BLaER1 treated with 17β-estradiol and CSF1 and Interleukin-3, amounts not matched to agents 10 nM and 100 nM (cell line): ENCODE results near the gene TNFSF13B.
"Not testable (repeated sequence)": the region's sequence is repeated elsewhere in the genome, so short reads cannot be mapped to it uniquely, and the experiment has no call there.

ENCODE experiments used
- H3K27ac ChIP-seq, 11 experiments: shearing (Covaris generic); formaldehyde crosslinking; 2 replicates each; pipeline ENCODE4 v1.8.1; 2022
- H3K27me3 ChIP-seq, 11 experiments: shearing (Covaris generic); formaldehyde crosslinking; 2 replicates each; pipeline ENCODE4 v1.8.1; 2022
- H3K36me3 ChIP-seq, 11 experiments: shearing (Covaris generic); formaldehyde crosslinking; 2 replicates each; pipeline ENCODE4 v1.8.1; 2022
- H3K4me1 ChIP-seq, 10 experiments: shearing (Covaris generic); formaldehyde crosslinking; 2 replicates each; pipeline ENCODE4 v1.8.1; 2022
- H3K4me2 ChIP-seq, 11 experiments: shearing (Covaris generic); formaldehyde crosslinking; 2 replicates each; pipeline ENCODE4 v1.8.1; 2022
- H3K4me3 ChIP-seq, 10 experiments: shearing (Covaris generic); formaldehyde crosslinking; 2 replicates each; pipeline ENCODE4 v1.8.1; 2022
- H3K9ac ChIP-seq, 11 experiments: shearing (Covaris generic); formaldehyde crosslinking; 2 replicates each; pipeline ENCODE4 v1.8.1; 2022
- H3K9me3 ChIP-seq, 11 experiments: shearing (Covaris generic); formaldehyde crosslinking; replicated peaks in 1 of 11; 2 replicates each; pipeline ENCODE4 v1.8.1; 2022
- H4K20me1 ChIP-seq, 11 experiments: shearing (Covaris generic); formaldehyde crosslinking; 2 replicates each; pipeline ENCODE4 v1.8.1; 2022
- Cebpa-rat ChIP-seq, 11 experiments: shearing (Covaris generic); IDR thresholded peaks; 2 replicates each; pipeline ENCODE4 v1.8.1; 2022

Gene TNFSF13B

GRCh38 chr13:108297114-108297513 is 27.6 kb downstream of the TNFSF13B start:
- Histone ChIP-seq H4K20me1 (0 out of 22 replicates have a peak, but pooled peaks cover 0 to 3% (median 0%) of the 10 kb centered on the region in 11 experiments), H3K4me1 (no peaks in the 10 kb centered on the region), H3K27me3 (no peaks in the 10 kb centered on the region), H3K9me3 (peaks cover 0 to 24% (median 9%) of the 10 kb centered on the region in 11 experiments; a peak in 12 of 22 replicates), H3K4me3 (no peak overlapping the region), H3K4me2 (no peak overlapping the region), H3K9ac (no peak overlapping the region), H3K27ac (no peak overlapping the region), H3K36me3 (peaks cover 0 to 67% (median 0%) of the 10 kb centered on the region in 11 experiments; a peak in 5 of 22 replicates)
- no peak for TF ChIP-seq Cebpa-rat (IDR thresholded peaks at IDR 0.05)

- Histone ChIP-seq H3K27ac (no peak overlapping the region; a peak in 1 of 22 replicates), H3K4me3 (no peak overlapping the region), H3K4me1 (peaks cover 0 to 48% (median 0%) of the 10 kb centered on the region in 10 experiments; a peak in 8 of 20 replicates), H3K9ac (no peak overlapping the region), H3K9me3 (peaks cover 0 to 15% (median 4%) of the 10 kb centered on the region in 11 experiments; a peak in 7 of 22 replicates), H4K20me1 (no peaks in the 10 kb centered on the region), H3K27me3 (no peaks in the 10 kb centered on the region), H3K4me2 (no peak overlapping the region), H3K36me3 (peaks cover 0 to 50% (median 0%) of the 10 kb centered on the region in 11 experiments; a peak in 8 of 22 replicates)
- TF ChIP-seq Cebpa-rat (IDR thresholded peaks at IDR 0.05), result no peak
Measured at GRCh38 chr13:108302279-108302678, 32.8 kb downstream of the TNFSF13B start.

GRCh38 chr13:108304170-108305016 is 34.9 kb downstream of the TNFSF13B start:
- peaks cover 0 to 58% (median 3%) of the 10 kb centered on the region in 11 experiments; a peak in 9 of 22 replicates for H3K36me3 ChIP-seq
- H3K27me3 ChIP-seq, result no peaks in the 10 kb centered on the region
- H3K9me3 ChIP-seq, result peaks cover 5 to 13% (median 7%) of the 10 kb centered on the region in 11 experiments; a peak in 19 of 22 replicates
- peak overlapping the region in 4 of 11 experiments; percentile 11 to 81 (median 63); a peak in 6 of 22 replicates for H3K4me2 ChIP-seq
- peak overlapping the region in 3 of 11 experiments; percentile 49 to 69 (median 50); a peak in 6 of 22 replicates for H3K27ac ChIP-seq
- H4K20me1 ChIP-seq, result no peaks in the 10 kb centered on the region
- peaks cover 0 to 48% (median 0%) of the 10 kb centered on the region in 10 experiments; a peak in 8 of 20 replicates for H3K4me1 ChIP-seq
- peak overlapping the region in 3 of 11 experiments; percentile 5 to 62 (median 49); a peak in 4 of 22 replicates for H3K9ac ChIP-seq
- TF ChIP-seq Cebpa-rat (IDR thresholded peaks at IDR 0.05), result no peak
- no peak overlapping the region for H3K4me3 ChIP-seq

GRCh38 chr13:108305655-108306054 is 36.1 kb downstream of the TNFSF13B start:
- Histone ChIP-seq H3K36me3 (peaks cover 0 to 60% (median 3%) of the 10 kb centered on the region in 11 experiments; a peak in 9 of 22 replicates), H3K27ac (peak overlapping the region in 2 of 11 experiments; percentile 46 to 69; a peak in 2 of 22 replicates), H3K4me2 (peak overlapping the region in 2 of 11 experiments; percentile 53 to 81; a peak in 4 of 22 replicates), H3K9ac (no peak overlapping the region), H4K20me1 (no peaks in the 10 kb centered on the region), H3K4me3 (no peak overlapping the region), H3K4me1 (peaks cover 0 to 48% (median 0%) of the 10 kb centered on the region in 10 experiments; a peak in 8 of 20 replicates), H3K27me3 (no peaks in the 10 kb centered on the region), H3K9me3 (peaks cover 5 to 16% (median 7%) of the 10 kb centered on the region in 11 experiments; a peak in 19 of 22 replicates)
- no peak for TF ChIP-seq Cebpa-rat (IDR thresholded peaks at IDR 0.05)

- no peaks in the 10 kb centered on the region for H4K20me1 ChIP-seq
- TF ChIP-seq Cebpa-rat (IDR thresholded peaks at IDR 0.05), result no peak
- H3K9me3 ChIP-seq, result peaks cover 12 to 24% (median 15%) of the 10 kb centered on the region in 11 experiments; a peak in 20 of 22 replicates
- H3K4me2 ChIP-seq, result peak overlapping the region in 2 of 11 experiments; percentile 46 to 50; a peak in 3 of 22 replicates
- H3K27me3 ChIP-seq, result no peaks in the 10 kb centered on the region
- peaks cover 0 to 54% (median 3%) of the 10 kb centered on the region in 11 experiments; a peak in 9 of 22 replicates for H3K36me3 ChIP-seq
- H3K9ac ChIP-seq, result no peak overlapping the region
- H3K4me3 ChIP-seq, result no peak overlapping the region
- peaks cover 0 to 48% (median 0%) of the 10 kb centered on the region in 10 experiments; a peak in 8 of 20 replicates for H3K4me1 ChIP-seq
- peak overlapping the region in 2 of 11 experiments; percentile 34 to 50; a peak in 2 of 22 replicates for H3K27ac ChIP-seq
Measured at GRCh38 chr13:108306860-108307259, 37.3 kb downstream of the TNFSF13B start.

- H3K27me3 ChIP-seq, H3K4me2 ChIP-seq, H4K20me1 ChIP-seq, H3K4me3 ChIP-seq, H3K27ac ChIP-seq, H3K9ac ChIP-seq: not testable (repeated sequence)
- Histone ChIP-seq H3K9me3 (peaks cover 15 to 52% (median 21%) of the 10 kb centered on the region in 11 experiments; a peak in 20 of 22 replicates), H3K36me3 (peaks cover 0 to 32% (median 3%) of the 10 kb centered on the region in 11 experiments; a peak in 9 of 22 replicates), H3K4me1 (peaks cover 0 to 14% (median 0%) of the 10 kb centered on the region in 10 experiments; a peak in 4 of 20 replicates)
Measured at GRCh38 chr13:108311596-108311995, 42.1 kb downstream of the TNFSF13B start.

- Histone ChIP-seq H3K27me3 (no peaks in the 10 kb centered on the region), H3K27ac (no peak overlapping the region), H3K4me2 (no peak overlapping the region), H3K36me3 (peaks cover 0 to 14% (median 3%) of the 10 kb centered on the region in 11 experiments; a peak in 9 of 22 replicates), H4K20me1 (no peaks in the 10 kb centered on the region), H3K9me3 (peaks cover 15 to 52% (median 21%) of the 10 kb centered on the region in 11 experiments; a peak in 20 of 22 replicates), H3K9ac (no peak overlapping the region), H3K4me3 (no peak overlapping the region), H3K4me1 (0 out of 20 replicates have a peak, but pooled peaks cover 0 to 7% (median 0%) of the 10 kb centered on the region in 10 experiments)
- no peak for TF ChIP-seq Cebpa-rat (IDR thresholded peaks at IDR 0.05)
Measured at GRCh38 chr13:108313382-108313781, 43.9 kb downstream of the TNFSF13B start.

GRCh38 chr13:108315273-108315672 is 45.8 kb downstream of the TNFSF13B start:
- no peak overlapping the region for H3K4me3 ChIP-seq
- H3K9ac ChIP-seq, result no peak overlapping the region
- H3K27ac ChIP-seq, result no peak overlapping the region
- no peaks in the 10 kb centered on the region for H3K36me3 ChIP-seq
- peaks cover 9 to 42% (median 13%) of the 10 kb centered on the region in 11 experiments; a peak in 19 of 22 replicates for H3K9me3 ChIP-seq
- no peaks in the 10 kb centered on the region for H4K20me1 ChIP-seq
- no peak overlapping the region for H3K4me2 ChIP-seq
- TF ChIP-seq Cebpa-rat (IDR thresholded peaks at IDR 0.05), result no peak
- H3K27me3 ChIP-seq, result no peaks in the 10 kb centered on the region
- H3K4me1 ChIP-seq, result 0 out of 20 replicates have a peak, but pooled peaks cover 0 to 7% (median 0%) of the 10 kb centered on the region in 10 experiments
